Anterior cingulate cortex (tissue), 58 donors: ENCODE data around the gene CEACAM1.
A peak's percentile ranks its signal among the peaks of the same experiment; 100 is the strongest.
"Not testable (repeated sequence)": the region's sequence is repeated elsewhere in the genome, so short reads cannot be mapped to it uniquely, and the experiment has no call there.

Source experiments
- DNase-seq, 58 donors: peaks; one replicate each; lab custom pipeline; 2025; lab: John Stamatoyannopoulos, UW

The CEACAM1 gene

GRCh38 chr19:42550521-42550920, 22.2 kb upstream of the CEACAM1 start:
- DNase-seq = not testable (repeated sequence)

- not testable (repeated sequence) for DNase-seq
Observed at GRCh38 chr19:42549067-42549466, 20.8 kb upstream of the CEACAM1 start.

GRCh38 chr19:42548552-42548951, 20.3 kb upstream of the CEACAM1 start:
- DNase-seq = no peak

GRCh38 chr19:42547929-42548328, 19.6 kb upstream of the CEACAM1 start:
- no peak for DNase-seq

GRCh38 chr19:42546831-42547500, 18.7 kb upstream of the CEACAM1 start:
- DNase-seq = no peak

- DNase-seq = no peak
Observed at GRCh38 chr19:42544146-42544545, 15.9 kb upstream of the CEACAM1 start.

GRCh38 chr19:42542791-42543190, 14.5 kb upstream of the CEACAM1 start:
- DNase-seq = no peak

- DNase-seq = peak in 6 of 58 donors; percentile 6 to 28 (median 18)
Observed at GRCh38 chr19:42540071-42540553, 11.8 kb upstream of the CEACAM1 start.

- DNase-seq = no peak
Observed at GRCh38 chr19:42538841-42539709, 10.8 kb upstream of the CEACAM1 start.

GRCh38 chr19:42535276-42535675, 7.0 kb upstream of the CEACAM1 start:
- DNase-seq = not testable (repeated sequence)

GRCh38 chr19:42534391-42534790, 6.1 kb upstream of the CEACAM1 start:
- DNase-seq = no peak

- DNase-seq = peak in 6 of 58 donors; percentile 7 to 34 (median 18)
Observed at GRCh38 chr19:42532891-42533290, 4.6 kb upstream of the CEACAM1 start.

- DNase-seq = no peak
Observed at GRCh38 chr19:42531313-42531712, 3.0 kb upstream of the CEACAM1 start.

- DNase-seq = peak in 41 of 58 donors; percentile 4 to 69 (median 34)
Observed at GRCh38 chr19:42529248-42529764, 1.0 kb upstream of the CEACAM1 start.

- DNase-seq = no peak
Observed at GRCh38 chr19:42524943-42525342, 3.3 kb downstream of the CEACAM1 start.

- no peak for DNase-seq
Observed at GRCh38 chr19:42524250-42524649, 4.0 kb downstream of the CEACAM1 start.

GRCh38 chr19:42522262-42522661, 6.0 kb downstream of the CEACAM1 start:
- DNase-seq = not testable (repeated sequence)

- no peak for DNase-seq
Observed at GRCh38 chr19:42521346-42522030, 6.8 kb downstream of the CEACAM1 start.

GRCh38 chr19:42519108-42519507, 9.2 kb downstream of the CEACAM1 start:
- DNase-seq = no peak

- DNase-seq = no peak
Observed at GRCh38 chr19:42516771-42517170, 11.5 kb downstream of the CEACAM1 start.
